ENCODE results near the gene HNRNPD.
"Not testable (repeated sequence)": the region's sequence is repeated elsewhere in the genome, so short reads cannot be mapped to it uniquely, and the experiment has no call there.

HNRNPD gene

DNA sequence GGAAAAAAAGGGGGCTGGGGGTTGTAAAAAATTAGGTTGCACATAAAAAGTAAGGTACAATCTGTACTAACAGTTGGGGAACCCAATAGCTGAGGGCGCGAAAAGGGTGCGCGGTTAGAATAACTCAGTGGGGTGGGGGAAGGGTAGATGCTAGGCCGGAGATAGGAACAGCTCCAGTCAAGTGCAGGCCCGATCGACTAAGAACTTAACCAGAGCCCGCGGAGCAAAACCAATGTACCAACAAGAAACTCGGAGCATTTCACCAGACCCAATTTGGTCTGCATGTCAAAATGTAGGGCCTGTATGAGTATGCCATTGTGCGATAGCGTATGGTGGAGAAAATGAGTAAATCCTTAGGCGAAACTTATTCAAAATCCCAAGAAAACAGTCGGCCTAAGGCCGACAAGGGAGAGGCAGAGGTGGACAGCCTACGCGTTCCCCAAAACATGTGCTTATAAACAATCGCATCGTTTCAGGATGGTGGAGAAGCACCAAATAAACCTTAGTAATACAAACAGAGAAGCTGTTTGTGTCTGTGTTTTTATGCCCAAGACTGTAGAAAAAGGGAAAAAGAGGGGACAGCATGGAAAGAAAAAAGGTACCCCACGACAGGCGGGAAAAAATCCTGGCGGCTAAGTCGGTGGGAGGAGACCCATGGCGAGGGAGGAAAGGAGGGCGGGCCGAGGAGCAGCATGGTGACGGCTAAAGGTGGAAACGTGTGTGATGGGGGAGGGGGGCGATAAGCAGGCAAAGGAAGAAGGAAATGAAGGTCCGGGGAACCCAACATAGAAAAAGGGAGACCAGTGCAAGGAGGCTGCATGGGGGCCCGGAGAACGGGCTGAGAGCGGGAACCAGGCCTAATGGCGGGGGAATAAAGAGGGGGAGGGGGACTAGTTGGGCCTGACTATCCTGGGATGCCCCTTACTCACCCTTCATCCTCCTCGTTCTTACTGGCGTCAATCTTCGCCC is 990 bp downstream of the HNRNPD start:
- peak; percentile 52 to 72 (median 58) for DNase-seq

DNA sequence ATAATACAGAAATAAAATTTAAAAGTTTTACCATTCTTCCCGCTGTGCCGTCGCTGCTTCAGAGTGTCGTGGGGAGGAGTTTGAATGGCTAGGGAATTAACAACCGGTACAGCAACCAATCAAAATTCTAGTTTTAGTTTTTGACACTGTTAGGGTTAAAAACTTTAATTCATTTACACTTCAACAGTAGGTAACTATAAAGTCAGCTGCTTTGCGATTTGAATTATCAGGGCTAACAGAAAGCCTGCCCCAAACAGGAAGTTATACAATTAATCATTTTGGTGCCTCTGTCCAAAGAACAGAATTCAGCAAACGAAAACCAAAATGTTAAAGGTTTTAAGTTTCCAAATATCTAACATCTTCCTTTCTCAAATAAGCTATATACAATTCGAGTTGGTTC is 2.3 kb downstream of the HNRNPD start:
- DNase-seq = peak in 2 of 3 donors; percentile 25 to 26

DNA sequence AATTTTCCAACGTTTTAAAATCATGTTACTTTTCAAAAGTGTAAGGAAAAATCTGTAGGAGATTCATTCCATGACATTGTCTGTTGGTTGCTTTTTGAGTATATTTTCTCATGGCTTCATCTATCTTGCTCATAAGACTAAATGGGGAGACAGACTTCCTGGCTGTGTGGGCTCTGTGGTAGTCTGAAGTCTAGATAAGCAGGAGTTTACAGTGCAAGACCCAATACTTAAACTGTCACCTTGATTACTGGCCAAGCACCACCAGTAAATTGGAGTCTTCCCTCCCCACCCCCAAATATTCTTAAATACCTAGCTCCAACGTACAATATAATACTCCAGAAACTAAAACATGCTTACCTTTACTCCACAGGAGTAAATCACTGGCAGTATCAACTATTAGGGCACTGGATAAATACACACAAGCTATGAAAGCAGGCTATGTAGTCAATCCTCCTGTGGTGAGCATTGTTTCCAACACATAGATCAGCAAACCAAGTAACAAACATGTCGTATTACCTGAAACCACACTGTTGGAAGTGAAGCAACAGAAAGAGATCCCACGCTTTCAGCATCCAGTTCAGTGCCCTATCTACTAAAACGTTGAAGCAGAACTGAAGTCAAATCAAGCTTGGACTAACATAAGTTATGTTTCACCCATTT is 6.2 kb downstream of the HNRNPD start:
- DNase-seq = no peak

DNA sequence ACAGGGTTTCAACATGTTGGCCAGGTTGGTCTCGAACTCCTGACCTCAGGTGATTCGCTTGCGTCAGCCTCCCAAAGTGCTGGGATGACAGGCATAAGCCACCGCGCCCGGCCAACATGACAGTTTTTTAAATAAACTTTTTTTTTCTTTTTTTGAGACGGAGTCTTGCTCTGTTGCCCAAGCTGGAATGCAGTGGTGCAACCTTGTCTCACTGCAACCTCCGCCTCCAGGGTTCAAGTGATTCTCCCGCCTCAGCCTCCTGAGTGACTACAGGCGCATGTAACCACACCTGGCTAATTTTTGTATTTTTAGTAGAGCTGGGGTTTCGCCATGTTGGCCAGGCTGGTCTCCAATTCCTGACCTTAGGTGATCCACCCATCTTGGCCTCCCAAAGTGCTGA is 7.4 kb downstream of the HNRNPD start:
- not testable (repeated sequence) for DNase-seq

DNA sequence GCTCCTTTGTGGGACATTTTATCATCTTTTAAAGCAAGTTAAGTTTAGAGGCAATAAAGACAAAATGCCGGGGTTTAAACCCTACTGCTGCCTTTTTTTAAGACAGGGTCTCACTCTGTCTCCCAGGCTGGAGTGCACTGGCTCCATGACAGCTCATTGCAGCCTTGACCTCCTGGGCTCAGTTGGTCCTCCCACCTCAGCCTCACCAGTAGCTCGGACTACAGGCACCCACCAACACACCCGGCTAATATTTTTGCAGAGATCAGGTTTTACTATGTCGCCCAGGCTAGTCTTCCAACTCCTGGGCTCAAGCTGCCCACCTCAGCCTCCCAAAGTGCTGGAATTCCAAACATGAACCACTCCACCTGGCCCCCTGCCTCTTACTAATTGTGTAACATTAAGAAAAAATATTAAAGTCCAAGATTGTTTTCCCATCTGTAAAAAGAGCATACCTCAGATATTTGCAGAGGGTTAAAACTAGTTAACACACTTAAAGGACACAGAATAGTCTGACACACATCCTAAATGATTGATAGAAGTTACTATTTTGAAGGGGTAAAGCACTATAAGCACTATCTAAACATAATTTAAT is 9.8 kb downstream of the HNRNPD start:
- no peak for DNase-seq

DNA sequence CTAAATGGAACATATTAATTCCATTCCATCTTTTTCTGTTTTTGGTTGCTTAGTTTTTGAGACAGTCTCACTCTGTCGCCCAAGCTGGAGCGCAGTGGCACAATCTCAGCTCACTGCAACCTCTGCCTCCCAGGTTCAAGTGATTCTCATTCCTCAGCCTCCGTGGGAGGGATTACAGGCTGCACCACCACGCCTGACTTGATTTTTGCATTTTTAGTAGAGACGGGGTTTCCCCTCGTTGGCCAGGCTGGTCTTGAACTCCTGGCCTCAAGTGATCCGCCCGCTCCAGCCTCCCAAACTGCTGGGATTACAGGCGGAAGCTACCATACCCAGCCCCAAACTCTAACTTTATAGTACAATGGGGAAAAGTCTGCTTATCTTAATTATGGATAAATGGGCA is 11.2 kb downstream of the HNRNPD start:
- DNase-seq = peak in 1 of 3 donors; percentile 10

DNA sequence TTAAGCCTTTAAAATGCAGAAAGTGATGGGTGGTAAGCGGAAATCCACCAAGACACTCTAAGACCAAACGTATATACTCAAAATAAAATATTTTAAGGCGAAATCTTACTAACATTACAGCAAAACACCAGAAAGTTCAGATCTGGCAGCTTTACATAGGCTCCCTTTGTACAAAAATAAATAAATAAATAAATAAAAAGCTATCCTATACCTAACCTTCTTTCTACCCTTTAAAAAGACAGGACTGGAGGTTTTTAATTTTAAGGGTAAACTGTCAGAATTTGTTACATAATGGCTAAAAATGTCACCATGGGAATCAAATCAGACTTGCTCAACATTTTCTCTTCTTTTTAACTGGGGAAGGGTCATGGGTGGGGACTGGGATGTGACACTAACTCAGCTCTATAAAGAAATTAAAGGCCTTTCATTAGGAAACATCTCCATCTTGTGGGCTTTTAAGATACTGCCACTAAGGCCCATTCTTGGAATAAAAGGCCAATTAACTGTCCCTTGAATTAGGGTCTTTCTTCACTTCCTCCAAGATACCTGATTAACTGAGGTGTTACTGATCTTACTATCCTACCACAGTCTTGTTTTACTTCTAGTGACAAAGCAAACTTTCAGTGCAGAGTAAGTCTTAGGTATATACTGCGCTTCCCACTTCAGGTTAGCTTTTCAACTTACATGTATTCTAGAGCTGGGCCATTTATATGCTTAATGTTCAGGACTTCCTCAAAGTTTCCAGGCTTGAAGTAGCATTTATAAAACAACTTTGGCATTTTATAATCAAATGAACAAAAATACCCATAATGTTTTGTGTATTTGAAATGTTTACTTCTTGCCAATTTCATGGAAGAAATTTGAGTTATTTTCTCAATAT is 13.3 kb downstream of the HNRNPD start:
- DNase-seq = peak; percentile 39 to 63 (median 57)

DNA sequence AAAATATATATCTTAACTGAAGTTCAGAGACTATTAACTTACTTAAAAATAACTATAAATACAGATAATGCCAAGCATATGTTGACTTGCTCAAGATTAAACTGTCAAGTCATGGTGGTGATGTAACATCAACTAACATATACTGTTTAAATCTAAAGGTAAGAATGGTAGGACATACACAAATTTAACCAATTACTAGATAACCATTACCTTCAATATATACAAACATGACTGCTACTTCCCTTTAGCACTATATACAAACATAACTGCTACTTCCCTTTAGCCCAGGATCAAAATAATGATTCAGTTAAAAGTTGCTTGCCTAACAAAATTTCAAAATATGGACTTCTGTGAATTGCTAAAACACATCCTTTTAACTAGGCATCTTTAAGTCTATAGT is 14.9 kb downstream of the HNRNPD start:
- DNase-seq = peak; percentile 20 to 70 (median 54)

DNA sequence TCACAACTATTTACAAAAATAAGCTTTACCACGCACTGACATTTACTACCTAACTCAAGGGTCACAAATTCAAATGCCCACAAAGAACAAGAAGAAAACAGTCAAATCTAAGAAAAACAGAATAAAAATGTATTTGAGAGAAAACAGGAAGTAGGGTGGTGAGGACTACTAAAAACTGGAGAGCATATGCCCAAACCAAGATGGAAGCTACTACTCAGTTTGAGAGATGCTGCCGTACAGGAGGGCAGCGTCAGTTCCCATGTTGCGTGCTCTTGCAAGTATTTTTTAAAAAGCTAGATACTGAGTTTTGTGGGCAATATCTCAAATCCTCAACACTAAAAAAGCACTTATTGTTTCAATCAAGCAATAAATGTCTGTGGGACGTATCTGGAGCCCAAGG is 16.2 kb downstream of the HNRNPD start:
- DNase-seq = no peak

DNA sequence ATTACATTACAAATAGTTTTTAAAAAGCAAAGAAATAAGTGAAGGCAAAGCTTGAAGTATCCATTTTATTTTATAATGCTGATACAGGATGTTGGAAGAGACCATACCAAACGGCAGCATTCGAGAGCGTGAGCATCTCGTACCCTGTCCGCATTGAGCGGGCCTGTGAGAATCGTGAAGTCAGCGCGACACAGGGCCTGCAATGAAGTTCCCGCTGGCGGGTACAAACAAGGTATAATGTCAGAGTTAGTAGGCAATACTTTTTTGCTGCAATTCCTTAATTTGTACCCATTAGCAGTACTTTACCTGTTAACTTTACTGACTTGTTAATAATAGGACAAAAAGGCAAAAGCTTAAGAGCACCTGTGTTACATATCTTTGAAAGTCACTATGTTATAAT is 19.0 kb downstream of the HNRNPD start:
- no peak for DNase-seq

DNA sequence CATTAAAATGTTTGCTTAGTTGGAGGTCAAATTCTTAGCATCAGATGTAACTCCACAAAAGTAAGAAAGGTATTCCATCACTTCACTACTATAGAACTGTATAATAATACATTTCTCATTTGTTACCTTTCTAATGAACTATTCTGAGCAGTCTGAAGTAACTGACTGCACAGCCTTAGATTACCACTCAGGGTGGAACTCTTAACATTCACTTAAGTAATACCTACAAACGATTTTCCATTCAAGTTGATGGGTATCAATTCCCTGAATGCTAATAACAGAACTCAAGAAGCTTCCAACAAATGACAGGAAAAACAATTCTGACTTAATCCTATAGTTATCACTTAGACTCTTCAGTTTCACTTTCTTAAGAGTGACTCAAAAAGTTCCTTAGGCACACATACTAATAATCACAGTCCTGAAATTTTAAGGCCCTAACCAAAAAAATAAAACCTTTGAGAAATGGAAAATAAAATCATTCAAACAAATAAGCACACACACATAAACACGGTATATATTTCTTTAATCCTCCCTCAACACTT is 20.9 kb downstream of the HNRNPD start:
- peak in 1 of 3 donors; percentile 21 for DNase-seq

DNA sequence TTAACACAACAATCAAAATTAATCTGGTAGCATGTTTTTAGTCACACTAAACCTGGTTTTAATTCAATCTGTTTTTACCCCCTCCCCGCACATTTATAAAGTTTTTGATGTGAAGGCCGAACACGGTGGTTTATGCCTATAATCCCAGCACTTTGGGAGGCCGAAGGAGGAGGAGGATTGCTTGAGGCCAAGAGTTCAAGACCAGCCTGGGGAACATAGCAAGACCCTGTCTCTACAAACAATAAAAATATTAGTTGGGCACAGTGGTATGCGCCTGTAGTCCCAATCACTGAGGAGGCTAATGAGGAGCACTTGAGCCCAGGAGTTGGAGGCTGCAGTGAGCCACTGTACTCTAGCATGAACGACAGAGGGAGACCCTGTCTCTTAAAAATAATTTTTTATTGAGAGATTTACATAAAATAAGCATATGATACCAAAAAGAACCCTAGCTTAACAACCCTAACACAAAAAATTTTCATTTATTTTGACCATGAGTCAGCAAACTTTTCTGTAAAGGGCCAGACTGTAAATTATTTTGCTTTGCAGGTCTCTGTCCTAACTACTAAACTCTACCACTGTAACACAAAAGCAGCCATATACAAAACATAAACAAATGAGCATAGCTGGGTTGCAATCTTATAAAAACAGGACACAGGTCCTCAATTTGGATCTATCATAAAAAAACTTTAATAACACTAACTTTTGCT is 21.5 kb downstream of the HNRNPD start:
- no peak for DNase-seq

DNA sequence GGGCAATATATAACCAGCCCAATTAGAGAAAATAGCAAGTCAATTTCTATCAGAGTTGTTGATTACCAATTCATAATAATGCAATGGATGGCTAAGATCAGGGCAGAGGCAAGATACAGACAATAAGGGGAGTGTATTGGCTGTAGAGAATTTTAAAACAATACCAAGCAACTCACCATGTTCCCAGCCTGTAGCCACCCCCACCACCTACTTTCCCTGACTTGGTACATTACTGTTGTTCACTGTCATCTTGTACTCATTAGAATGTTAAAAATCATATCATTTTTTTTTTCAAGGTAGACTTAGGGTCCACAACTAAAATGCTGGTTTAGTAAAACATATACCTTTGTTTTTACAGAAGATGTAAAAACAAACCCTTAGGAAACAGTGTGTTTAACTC is 27.7 kb downstream of the HNRNPD start:
- DNase-seq = no peak

DNA sequence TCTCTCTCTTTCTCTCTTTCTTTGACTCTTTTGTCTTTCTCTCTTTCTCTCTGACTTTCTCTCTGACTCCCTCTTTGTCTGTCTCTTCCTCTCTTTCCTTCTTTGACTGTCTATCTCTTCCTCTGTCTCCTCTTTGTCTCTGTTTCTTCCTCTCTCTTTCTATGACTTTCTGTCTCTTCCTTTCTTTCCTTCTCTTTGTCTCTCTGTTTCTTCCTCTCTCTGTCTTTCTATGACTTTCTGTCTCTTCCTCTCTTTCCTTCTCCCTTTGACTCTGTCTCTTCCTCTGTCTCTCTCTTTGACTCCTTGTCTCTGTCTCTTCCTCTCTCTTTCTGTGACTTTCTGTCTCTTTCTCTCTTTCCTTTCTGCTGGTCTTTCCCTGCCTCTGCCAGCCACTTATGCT is 38.7 kb downstream of the HNRNPD start:
- DNase-seq = no peak

DNA sequence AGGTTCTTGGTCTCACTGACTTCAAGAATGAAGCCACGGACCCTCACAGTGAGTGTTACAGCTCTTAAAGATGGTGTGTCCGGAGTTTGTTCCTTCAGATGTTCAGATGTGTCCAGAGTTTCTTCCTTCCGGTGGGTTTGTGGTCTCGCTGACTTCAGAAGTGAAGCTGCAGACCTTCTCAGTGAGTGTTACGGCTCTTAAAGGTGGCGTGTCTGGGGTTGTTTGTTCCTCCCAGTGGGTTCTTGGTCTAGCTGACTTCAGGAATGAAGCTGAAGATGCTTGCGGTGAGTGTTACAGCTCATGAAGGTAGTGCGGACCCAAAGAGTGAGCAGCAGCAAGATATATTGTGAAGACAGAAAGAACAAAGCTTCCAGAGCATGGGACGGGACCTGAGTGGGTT is 40.1 kb downstream of the HNRNPD start:
- not testable (repeated sequence) for DNase-seq

DNA sequence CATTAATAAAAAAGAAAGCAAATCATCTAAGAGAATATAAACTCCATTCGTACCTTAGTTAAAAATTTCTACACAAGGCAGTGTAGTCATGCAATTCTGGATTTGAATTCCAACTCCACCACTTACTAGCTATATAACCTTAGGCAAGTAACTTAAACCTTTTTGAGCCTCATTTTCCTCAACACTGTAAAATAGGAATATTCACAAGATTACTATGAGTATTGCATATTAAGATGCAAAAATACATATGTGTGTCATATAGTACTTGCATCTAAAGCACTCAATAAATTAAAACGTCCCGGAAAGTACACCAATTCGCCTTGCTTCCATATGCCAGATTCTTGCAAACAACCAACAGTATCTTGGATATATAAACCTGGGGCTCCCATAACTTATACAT is 42.0 kb downstream of the HNRNPD start:
- no peak for DNase-seq

DNA sequence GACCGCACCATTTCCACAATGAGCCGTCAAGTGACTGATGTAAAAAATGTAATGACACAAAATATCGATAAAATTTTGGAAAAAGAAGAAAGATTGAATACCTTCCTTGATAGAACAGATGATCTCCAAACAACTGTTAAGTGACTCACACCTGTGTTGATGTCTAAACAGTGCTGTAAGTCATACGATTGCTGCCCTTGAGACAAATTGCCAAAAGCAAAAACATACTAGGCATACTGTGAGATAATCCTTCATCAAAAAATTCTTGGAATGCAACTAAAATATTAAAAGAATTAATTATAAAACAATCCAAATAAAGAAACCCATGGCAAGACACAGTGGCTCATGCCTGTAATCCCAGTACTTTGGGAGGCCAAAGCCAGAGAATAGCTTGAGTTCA is 53.4 kb downstream of the HNRNPD start:
- DNase-seq = no peak

DNA sequence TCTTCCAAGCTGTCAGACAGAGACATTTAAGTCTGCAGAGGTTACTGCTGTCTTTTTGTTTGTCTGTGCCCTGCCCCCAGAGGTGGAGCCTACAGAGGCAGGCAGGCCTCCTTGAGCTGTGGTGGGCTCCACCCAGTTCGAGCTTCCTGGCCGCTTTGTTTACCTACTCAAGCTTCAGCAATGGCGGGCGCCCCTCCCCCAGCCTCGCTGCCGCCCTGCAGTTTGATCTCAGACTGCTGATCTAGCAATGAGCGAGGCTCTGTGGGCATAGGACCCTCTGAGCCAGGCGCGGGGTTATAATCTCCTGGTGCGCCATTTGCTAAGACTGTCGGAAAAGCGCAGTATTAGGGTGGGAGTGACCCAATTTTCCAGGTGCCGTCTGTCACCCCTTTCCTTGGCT is 70.7 kb downstream of the HNRNPD start:
- DNase-seq = not testable (repeated sequence)

All from suppressor macrophage treated with lipopolysaccharide for 1 hour (primary cell).